ENCODE data around the gene ATIC. TPM values are rescaled to one million over a fixed set of nuclear protein-coding genes. Genes with fewer than 3 reads are reported as not detected.

Gene ATIC
- total RNA-seq, 1 donor from 2014 or later, result 81.6 TPM

DNA sequence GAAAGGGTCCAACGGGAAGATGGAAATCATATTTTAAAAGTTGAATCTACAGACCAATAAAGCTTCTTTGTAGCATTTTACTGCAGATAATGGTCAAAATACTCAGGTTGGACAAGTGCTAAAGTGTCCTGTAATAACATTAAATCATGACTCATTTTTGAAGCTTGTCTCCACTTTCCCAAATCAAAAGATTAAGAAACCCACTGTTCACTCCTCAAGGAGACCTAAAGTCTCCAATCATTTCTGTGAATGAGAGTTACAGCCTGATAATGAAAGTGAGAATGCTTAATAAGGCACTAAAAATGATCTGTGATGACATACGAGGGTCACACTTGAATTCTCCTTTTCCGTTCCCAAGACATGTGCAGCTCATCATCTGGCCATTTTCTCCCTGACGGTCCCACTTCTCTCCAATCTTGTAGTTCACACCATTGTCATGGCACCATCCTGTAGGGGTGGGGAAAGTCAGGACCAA is 53.4 kb downstream of the ATIC start:
- Histone ChIP-seq H3K36me3 (ENCODE audit: control insufficient read depth, insufficient read depth, low read length) (peaks cover 6% of the 10 kb centered on the region), H3K27me3 (ENCODE audit: control insufficient read depth, insufficient read depth, low read length) (no peaks in the 10 kb centered on the region), H3K4me3 (ENCODE audit: low read depth, low read length) (no peak overlapping the region)
- no peak for DNase-seq (ENCODE audit: low read depth)
- no peak for TF ChIP-seq CTCF (IDR thresholded peaks at IDR 0.05; ENCODE audit: insufficient read depth, low read length, poor library complexity, severe bottlenecking)

- H3K4me3 ChIP-seq (ENCODE audit: low read depth, low read length), result no peak overlapping the region
- peaks cover 7% of the 10 kb centered on the region for H3K36me3 ChIP-seq (ENCODE audit: control insufficient read depth, insufficient read depth, low read length)
- no peaks in the 10 kb centered on the region for H3K27me3 ChIP-seq (ENCODE audit: control insufficient read depth, insufficient read depth, low read length)
- no peak for DNase-seq (ENCODE audit: low read depth)
- no peak for TF ChIP-seq CTCF (IDR thresholded peaks at IDR 0.05; ENCODE audit: insufficient read depth, low read length, poor library complexity, severe bottlenecking)
These were observed 54.7 kb downstream of the ATIC start for GRCh38 chr2:215366440-215367032.

GRCh38 chr2:215367662-215368492 is 56.0 kb downstream of the ATIC start:
- peak; percentile 43 for DNase-seq (ENCODE audit: low read depth)
- no peak for TF ChIP-seq CTCF (IDR thresholded peaks at IDR 0.05; ENCODE audit: insufficient read depth, low read length, poor library complexity, severe bottlenecking)
- Histone ChIP-seq H3K36me3 (ENCODE audit: control insufficient read depth, insufficient read depth, low read length) (peaks cover 6% of the 10 kb centered on the region), H3K4me3 (ENCODE audit: low read depth, low read length) (no peak overlapping the region), H3K27me3 (ENCODE audit: control insufficient read depth, insufficient read depth, low read length) (no peaks in the 10 kb centered on the region)

DNA sequence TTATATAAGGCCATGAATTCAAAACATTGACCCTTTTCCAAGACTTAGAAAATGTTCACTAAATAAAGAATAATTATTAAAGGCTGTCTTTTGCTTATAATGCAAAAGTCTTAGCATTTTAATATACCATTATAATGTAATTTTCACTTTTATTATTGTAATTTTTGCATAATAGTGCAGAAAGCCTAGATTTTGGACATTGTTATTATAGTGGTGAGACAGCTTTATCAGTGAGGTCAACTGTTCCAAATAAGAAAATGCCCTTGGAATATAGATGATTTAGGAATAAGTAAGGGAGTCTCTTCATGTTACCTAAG is 56.6 kb downstream of the ATIC start:
- no peak for TF ChIP-seq CTCF (IDR thresholded peaks at IDR 0.05; ENCODE audit: insufficient read depth, low read length, poor library complexity, severe bottlenecking)
- Histone ChIP-seq H3K27me3 (ENCODE audit: control insufficient read depth, insufficient read depth, low read length) (no peaks in the 10 kb centered on the region), H3K36me3 (ENCODE audit: control insufficient read depth, insufficient read depth, low read length) (peaks cover 6% of the 10 kb centered on the region), H3K4me3 (ENCODE audit: low read depth, low read length) (no peak overlapping the region)
- no peak for DNase-seq (ENCODE audit: low read depth)

- no peak for TF ChIP-seq CTCF (IDR thresholded peaks at IDR 0.05; ENCODE audit: insufficient read depth, low read length, poor library complexity, severe bottlenecking)
- H3K27me3 ChIP-seq (ENCODE audit: control insufficient read depth, insufficient read depth, low read length), result no peaks in the 10 kb centered on the region
- peaks cover 6% of the 10 kb centered on the region for H3K36me3 ChIP-seq (ENCODE audit: control insufficient read depth, insufficient read depth, low read length)
- no peak for DNase-seq (ENCODE audit: low read depth)
- H3K4me3 ChIP-seq (ENCODE audit: low read depth, low read length), result no peak overlapping the region
These were observed 57.4 kb downstream of the ATIC start for GRCh38 chr2:215369181-215369760.

Data from kidney epithelial cell (primary cell).